ENCODE data around the gene ATP11A. TPM values are rescaled to one million over a fixed set of nuclear protein-coding genes. Genes with fewer than 3 reads are reported as not detected.

Gene ATP11A
- total and polyA plus RNA-seq, 2 experiments from 2014 or later = 12.3 to 52.6 TPM

- no peak for TF ChIP-seq ZNF462 (CRISPR knock-in tag; IDR thresholded peaks at IDR 0.05)
- TF ChIP-seq, protein P1, sequence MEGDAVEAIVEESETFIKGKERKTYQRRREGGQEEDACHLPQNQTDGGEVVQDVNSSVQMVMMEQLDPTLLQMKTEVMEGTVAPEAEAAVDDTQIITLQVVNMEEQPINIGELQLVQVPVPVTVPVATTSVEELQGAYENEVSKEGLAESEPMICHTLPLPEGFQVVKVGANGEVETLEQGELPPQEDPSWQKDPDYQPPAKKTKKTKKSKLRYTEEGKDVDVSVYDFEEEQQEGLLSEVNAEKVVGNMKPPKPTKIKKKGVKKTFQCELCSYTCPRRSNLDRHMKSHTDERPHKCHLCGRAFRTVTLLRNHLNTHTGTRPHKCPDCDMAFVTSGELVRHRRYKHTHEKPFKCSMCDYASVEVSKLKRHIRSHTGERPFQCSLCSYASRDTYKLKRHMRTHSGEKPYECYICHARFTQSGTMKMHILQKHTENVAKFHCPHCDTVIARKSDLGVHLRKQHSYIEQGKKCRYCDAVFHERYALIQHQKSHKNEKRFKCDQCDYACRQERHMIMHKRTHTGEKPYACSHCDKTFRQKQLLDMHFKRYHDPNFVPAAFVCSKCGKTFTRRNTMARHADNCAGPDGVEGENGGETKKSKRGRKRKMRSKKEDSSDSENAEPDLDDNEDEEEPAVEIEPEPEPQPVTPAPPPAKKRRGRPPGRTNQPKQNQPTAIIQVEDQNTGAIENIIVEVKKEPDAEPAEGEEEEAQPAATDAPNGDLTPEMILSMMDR (conservative IDR thresholded peaks at IDR 0.05; ENCODE audit: low read depth in 2 of 2) = no peak
- no peak for TF ChIP-seq POLR2AphosphoS5 (IDR thresholded peaks at IDR 0.05; ENCODE audit: low read depth)
- TF ChIP-seq EZH2phosphoT487 (IDR thresholded peaks at IDR 0.05; ENCODE audit: unreplicated experiment) = no peak
- TF ChIP-seq EZH2 (IDR thresholded peaks at IDR 0.05; ENCODE audit: low read depth, unreplicated experiment) = no peak
- no peak for TF ChIP-seq JUNB (IDR thresholded peaks at IDR 0.05; ENCODE audit: unreplicated experiment)
- TF ChIP-seq, protein P2, sequence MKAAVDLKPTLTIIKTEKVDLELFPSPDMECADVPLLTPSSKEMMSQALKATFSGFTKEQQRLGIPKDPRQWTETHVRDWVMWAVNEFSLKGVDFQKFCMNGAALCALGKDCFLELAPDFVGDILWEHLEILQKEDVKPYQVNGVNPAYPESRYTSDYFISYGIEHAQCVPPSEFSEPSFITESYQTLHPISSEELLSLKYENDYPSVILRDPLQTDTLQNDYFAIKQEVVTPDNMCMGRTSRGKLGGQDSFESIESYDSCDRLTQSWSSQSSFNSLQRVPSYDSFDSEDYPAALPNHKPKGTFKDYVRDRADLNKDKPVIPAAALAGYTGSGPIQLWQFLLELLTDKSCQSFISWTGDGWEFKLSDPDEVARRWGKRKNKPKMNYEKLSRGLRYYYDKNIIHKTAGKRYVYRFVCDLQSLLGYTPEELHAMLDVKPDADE (IDR thresholded peaks at IDR 0.05) = no peak
These were observed 18.5 kb upstream of the ATP11A start (continued) for GRCh38 chr13:112671359-112671758.

Measured in GM23338 (cell line).